Activated CD8-positive, alpha-beta T cell treated with anti-CD3 and anti-CD28 coated beads, Interleukin-2, amount 10 ng/mL, durations not matched to agents 7 days and 5 days (primary cell): ENCODE measurements around the gene TBCE. TPM values are rescaled to one million over a fixed set of nuclear protein-coding genes. Genes with fewer than 3 reads are reported as not detected.

Source experiments
- ATAC-seq: fragments of 150-1000 bp; cut with Tn5 transposase; one replicate; pipeline ENCODE4 v1.10.0; 2021; ENCODE audit warnings: moderate library complexity
- CTCF ChIA-PET: fragments of 350-600 bp; sonication (Branson Sonifier 250); formaldehyde crosslinking; loops from one replicate; lab custom pipeline; 2021; ENCODE audit warnings: antibody characterized with exemption; lab: Charles Lee
- POLR2A ChIA-PET: fragments of 350-600 bp; sonication (Branson Sonifier 250); formaldehyde crosslinking; loops from one replicate; lab custom pipeline; 2021; ENCODE audit warnings: antibody characterized with exemption; lab: Charles Lee
- DNase-seq: peaks from one replicate; pipeline ENCODE4 v3.0.0-alpha.2; 2020
- H3K27ac Mint-ChIP-seq: one replicate; pipeline ENCODE4 v1.8.0; 2021; ENCODE audit warnings: mild to moderate bottlenecking, mixed read lengths
- H3K27me3 Mint-ChIP-seq: one replicate; pipeline ENCODE4 v1.8.0; 2021; ENCODE audit warnings: low read depth, mixed read lengths
- H3K36me3 Mint-ChIP-seq: one replicate; pipeline ENCODE4 v1.8.0; 2021; ENCODE audit warnings: low read depth, mixed read lengths
- H3K4me1 Mint-ChIP-seq: one replicate; pipeline ENCODE4 v1.8.0; 2021; ENCODE audit warnings: low read depth, mixed read lengths
- H3K4me3 Mint-ChIP-seq: one replicate; pipeline ENCODE4 v1.8.0; 2021; ENCODE audit warnings: mild to moderate bottlenecking, mixed read lengths
- H3K9me3 Mint-ChIP-seq: one replicate; pipeline ENCODE4 v1.8.0; 2022; ENCODE audit warnings: mixed read lengths; ENCODE audit not compliant: insufficient read depth
- total RNA-seq, 2 experiments: library from RNA; stranded (reverse); gene quantifications; one replicate each; pipeline ENCODE4 v1.2.3, GENCODE V29; 2021

The TBCE gene
- total RNA-seq, 2 experiments from 2014 or later: 28.1 to 31.9 TPM

DNA sequence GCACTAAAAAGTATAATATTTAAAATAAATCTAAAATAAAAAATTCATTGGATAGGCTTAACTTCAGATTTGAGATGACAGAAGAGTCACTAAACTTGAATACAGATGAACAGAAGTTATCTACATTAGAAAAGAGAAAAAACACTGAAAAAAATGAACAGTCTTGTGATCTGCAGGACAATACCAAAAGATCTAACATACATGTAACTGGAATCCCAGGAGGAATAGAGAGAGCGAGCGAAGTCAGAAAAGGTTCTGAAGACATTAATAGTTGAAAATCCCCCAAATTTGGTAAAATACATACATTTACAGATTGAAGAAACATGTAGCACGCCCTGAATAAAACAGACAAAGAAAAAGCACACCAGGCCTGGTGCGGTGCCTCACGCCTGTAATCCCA, 115.9 kb downstream of the TBCE start:
- Mint-ChIP-seq H3K4me3 (no peak overlapping the region), H3K27me3 (no peaks in the 10 kb centered on the region), H3K27ac (no peak overlapping the region), H3K36me3 (peaks cover 23% of the 10 kb centered on the region), H3K4me1 (no peaks in the 10 kb centered on the region), H3K9me3 (no peaks in the 10 kb centered on the region)
- DNase-seq (no peak), ATAC-seq (no peak)
- CTCF ChIA-PET: interaction anchor here (0.5 to 1.4 kb wide), 2 partner anchors 12 to 1117 kb away, joined by 3 read pairs; no protein-coding TSS in a partner anchor
- POLR2A ChIA-PET: no interaction called here

DNA sequence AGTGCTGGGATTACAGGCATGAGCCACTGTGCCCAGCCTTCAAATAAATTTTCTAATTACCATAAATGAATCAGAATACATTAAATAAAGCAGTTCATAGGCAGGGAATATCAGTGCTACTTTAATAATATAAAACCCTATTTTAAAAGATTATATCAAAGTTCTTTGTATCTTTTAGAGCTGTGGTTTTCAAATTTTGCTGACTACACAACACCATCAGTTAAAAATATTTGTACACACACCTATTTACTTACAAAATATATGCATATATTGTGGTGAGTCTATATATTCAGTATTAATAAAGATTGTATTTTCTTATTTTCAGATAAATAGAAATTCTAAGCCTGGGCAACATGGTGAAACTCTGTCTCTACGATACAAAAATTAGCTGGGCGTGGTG, 118.3 kb downstream of the TBCE start:
- Mint-ChIP-seq H3K36me3 (peaks cover 11% of the 10 kb centered on the region), H3K27ac (no peak overlapping the region), H3K4me3 (no peak overlapping the region), H3K9me3 (no peaks in the 10 kb centered on the region), H3K27me3 (no peaks in the 10 kb centered on the region), H3K4me1 (no peaks in the 10 kb centered on the region)
- ChIA-PET POLR2A (no interaction called here), CTCF (interaction anchor here (1.3 to 1.4 kb wide), 2 partner anchors 19 to 24 kb away, joined by 3 to 5 read pairs; partner anchors contain the start of gene B3GALNT2)
- ATAC-seq (no peak), DNase-seq (no peak)

DNA sequence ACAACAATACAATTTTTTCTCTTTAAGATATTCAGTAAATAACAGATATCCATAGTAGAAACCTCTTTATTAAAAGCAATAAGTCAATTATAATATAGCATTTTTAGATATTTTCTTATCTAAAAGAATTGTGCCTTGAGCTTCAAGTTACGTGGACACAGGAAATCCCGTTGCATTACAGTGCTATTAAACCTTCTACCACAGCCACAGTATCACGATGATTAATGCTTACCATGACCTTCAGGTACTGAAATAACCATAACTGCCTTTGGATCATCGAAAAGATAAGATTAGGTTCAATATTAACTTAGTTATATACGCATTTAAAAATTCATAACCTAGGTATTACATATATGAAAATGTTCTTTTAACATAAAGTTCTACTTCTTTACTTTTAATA, 119.1 kb downstream of the TBCE start:
- H3K27me3 Mint-ChIP-seq: no peaks in the 10 kb centered on the region
- H3K4me1 Mint-ChIP-seq: no peaks in the 10 kb centered on the region
- ATAC-seq (no peak), DNase-seq (no peak)
- H3K4me3 Mint-ChIP-seq: no peak overlapping the region
- no peak overlapping the region for H3K27ac Mint-ChIP-seq
- H3K36me3 Mint-ChIP-seq: peaks cover 11% of the 10 kb centered on the region
- H3K9me3 Mint-ChIP-seq: no peaks in the 10 kb centered on the region
- CTCF ChIA-PET: interaction anchor here (1.3 to 1.4 kb wide), 2 partner anchors 18 to 25 kb away, joined by 3 to 5 read pairs; partner anchors contain the start of gene B3GALNT2
- POLR2A ChIA-PET: no interaction called here

DNA sequence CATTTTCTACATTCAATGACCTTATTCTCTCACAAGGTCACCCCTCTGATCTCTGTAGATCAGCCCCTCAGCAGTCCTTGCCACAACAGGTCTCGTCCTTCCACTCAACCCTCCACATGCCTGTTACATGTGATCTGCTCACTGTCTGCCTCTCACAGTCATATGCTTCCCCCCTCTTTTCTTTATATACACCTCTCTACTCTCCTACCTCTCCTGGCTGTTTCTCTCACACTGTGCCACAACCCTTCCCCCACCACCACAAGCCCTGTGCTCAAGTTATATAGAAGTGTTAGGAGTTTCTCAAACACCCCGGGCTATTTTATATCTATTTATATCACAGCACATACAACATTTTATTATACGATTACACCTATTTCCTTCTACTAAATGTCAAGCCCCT, 124.4 kb downstream of the TBCE start:
- Mint-ChIP-seq H3K27ac (no peak overlapping the region), H3K36me3 (peaks cover 24% of the 10 kb centered on the region), H3K27me3 (no peaks in the 10 kb centered on the region), H3K9me3 (no peaks in the 10 kb centered on the region), H3K4me1 (peaks cover 20% of the 10 kb centered on the region), H3K4me3 (no peak overlapping the region)
- DNase-seq: no peak
- CTCF ChIA-PET: interaction anchor here (1.0 to 3.9 kb wide), 2 partner anchors 12 kb away, joined by 4 to 28 read pairs; partner anchors contain the start of gene B3GALNT2
- no peak for ATAC-seq
- POLR2A ChIA-PET: no interaction called here

DNA sequence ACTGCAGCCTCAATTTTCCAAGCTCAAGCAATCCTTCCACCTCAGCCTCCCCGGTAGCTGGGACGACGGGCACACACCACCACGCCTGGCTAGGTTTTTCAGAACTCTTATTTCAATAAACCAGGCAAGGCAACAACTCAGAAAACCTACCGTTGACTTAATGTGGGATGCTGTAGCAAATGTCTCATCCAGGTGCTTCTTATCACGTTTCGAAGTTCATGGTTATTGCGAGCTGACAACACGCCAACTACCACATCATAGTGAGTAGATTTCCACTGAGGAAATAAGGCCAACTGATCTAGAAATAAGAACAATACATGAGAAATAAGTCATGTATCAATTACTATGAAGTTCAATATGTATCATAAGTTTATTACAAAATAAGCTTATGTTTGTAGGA, 127.3 kb downstream of the TBCE start:
- no peak overlapping the region for H3K4me3 Mint-ChIP-seq
- DNase-seq: no peak
- H3K27ac Mint-ChIP-seq: no peak overlapping the region
- no peaks in the 10 kb centered on the region for H3K27me3 Mint-ChIP-seq
- ChIA-PET POLR2A (interaction anchor here (1.5 kb wide), 1 partner anchor 10 kb away, joined by 6 read pairs; the partner anchor contains the start of gene B3GALNT2), CTCF (interaction anchor here (0.7 to 3.9 kb wide), 2 partner anchors 9 to 12 kb away, joined by 3 to 28 read pairs; partner anchors contain the start of gene B3GALNT2)
- H3K36me3 Mint-ChIP-seq: peaks cover 24% of the 10 kb centered on the region
- no peaks in the 10 kb centered on the region for H3K9me3 Mint-ChIP-seq
- ATAC-seq: no peak
- H3K4me1 Mint-ChIP-seq: peaks cover 20% of the 10 kb centered on the region

DNA sequence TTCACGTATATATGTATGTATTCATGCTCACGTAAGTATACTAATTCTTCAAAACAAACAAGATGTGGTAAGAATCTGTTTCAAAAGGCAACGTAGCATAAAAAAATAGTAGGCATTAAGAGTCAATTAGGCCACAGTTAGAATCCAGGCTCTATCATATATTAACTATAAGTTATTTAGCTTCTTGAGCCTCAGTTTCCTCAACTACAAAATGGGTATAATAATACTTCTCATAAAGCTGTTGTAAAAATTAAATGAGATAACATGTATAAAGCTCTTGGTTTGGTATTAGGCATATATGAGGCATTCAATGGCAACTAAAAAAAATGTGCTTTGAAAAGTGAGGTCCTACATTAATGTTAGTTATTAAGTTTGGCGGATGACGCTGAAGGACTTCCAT, 127.8 kb downstream of the TBCE start:
- Mint-ChIP-seq H3K27me3 (no peaks in the 10 kb centered on the region), H3K9me3 (no peaks in the 10 kb centered on the region), H3K36me3 (peaks cover 24% of the 10 kb centered on the region), H3K4me3 (no peak overlapping the region), H3K4me1 (peaks cover 20% of the 10 kb centered on the region), H3K27ac (no peak overlapping the region)
- CTCF ChIA-PET: interaction anchor here (0.7 to 3.9 kb wide), 2 partner anchors 9 to 13 kb away, joined by 3 to 28 read pairs; partner anchors contain the start of gene B3GALNT2
- DNase-seq (no peak), ATAC-seq (no peak)
- POLR2A ChIA-PET: interaction anchor here (1.5 kb wide), 1 partner anchor 9 kb away, joined by 6 read pairs; the partner anchor contains the start of gene B3GALNT2

DNA sequence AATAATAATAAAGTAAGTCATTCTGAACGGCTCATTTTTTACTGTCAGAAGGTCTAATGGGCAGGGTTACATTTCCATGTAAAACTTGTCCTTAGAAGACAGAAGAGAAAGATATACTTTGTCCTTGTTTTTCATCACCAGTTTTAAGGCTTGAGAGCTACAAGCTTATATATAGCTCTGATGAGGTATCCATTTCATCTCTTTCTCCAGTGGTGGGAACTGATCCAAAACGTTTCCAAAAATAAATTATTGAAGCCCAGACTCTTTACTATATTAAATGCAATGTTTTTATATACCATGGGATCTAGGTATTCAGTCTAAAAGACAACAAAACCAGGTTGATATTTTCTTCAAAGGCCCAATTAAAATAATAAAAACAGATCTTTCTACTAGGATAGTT, 128.3 kb downstream of the TBCE start:
- no peaks in the 10 kb centered on the region for H3K9me3 Mint-ChIP-seq
- ATAC-seq (no peak), DNase-seq (no peak)
- CTCF ChIA-PET: interaction anchor here (1.5 to 3.9 kb wide), 2 partner anchors 8 kb away, joined by 5 to 28 read pairs; partner anchors contain the start of gene B3GALNT2
- no peak overlapping the region for H3K4me3 Mint-ChIP-seq
- POLR2A ChIA-PET: no interaction called here
- H3K4me1 Mint-ChIP-seq: peaks cover 20% of the 10 kb centered on the region
- peaks cover 24% of the 10 kb centered on the region for H3K36me3 Mint-ChIP-seq
- no peaks in the 10 kb centered on the region for H3K27me3 Mint-ChIP-seq
- H3K27ac Mint-ChIP-seq: no peak overlapping the region

DNA sequence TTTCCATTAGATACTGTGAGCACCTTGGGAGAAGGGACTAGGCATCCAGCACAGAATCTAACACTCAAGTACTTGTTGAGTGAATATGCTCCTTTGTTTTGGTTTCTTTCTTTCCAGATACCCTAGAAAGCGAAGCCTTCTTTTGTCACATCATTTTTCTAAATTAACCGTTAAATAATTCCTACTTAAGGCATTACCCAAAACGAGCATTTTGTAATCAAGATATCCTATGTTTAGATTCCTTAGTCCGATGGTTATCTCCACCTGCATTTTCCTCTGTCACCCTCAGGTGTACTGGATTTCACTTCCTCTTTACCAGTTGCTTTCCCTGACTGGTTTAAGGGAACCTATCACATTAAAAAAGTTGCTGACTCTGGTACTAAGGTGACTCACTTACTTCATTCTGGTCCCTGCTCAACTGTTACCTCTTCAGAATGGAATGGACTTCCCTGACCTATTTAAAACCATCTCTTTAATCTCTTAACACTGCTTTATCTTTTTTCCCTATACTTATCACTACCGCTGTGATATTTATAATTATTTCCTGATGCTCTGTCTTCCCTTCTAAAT, 133.8 kb downstream of the TBCE start:
- DNase-seq (no peak), ATAC-seq (no peak)
- Mint-ChIP-seq H3K36me3 (peaks cover 3% of the 10 kb centered on the region), H3K27ac (no peak overlapping the region), H3K27me3 (no peaks in the 10 kb centered on the region), H3K4me3 (no peak overlapping the region), H3K9me3 (no peaks in the 10 kb centered on the region), H3K4me1 (peaks cover 13% of the 10 kb centered on the region)
- POLR2A ChIA-PET: no interaction called here
- CTCF ChIA-PET: no interaction called here

Other genes with a start within 250 kb of the TBCE start
- 10 to 100 TPM; 72.2 to 81.7 TPM for gene TOMM20, start 238.6 kb upstream of the TBCE start, total RNA-seq
- 100 to 1,000 TPM; 115 to 117 TPM for gene RBM34, start 206.2 kb upstream of the TBCE start, total RNA-seq
- 10 to 100 TPM; 43.3 to 45.7 TPM for gene ARID4B, start 39.2 kb upstream of the TBCE start, total RNA-seq
- 10 to 100 TPM; 24.5 to 25.9 TPM for gene GGPS1, start 38.9 kb upstream of the TBCE start, total RNA-seq
- gene B3GALNT2, start 137.0 kb downstream of the TBCE start, total RNA-seq: 10 to 100 TPM; 12.9 to 13.0 TPM